Hepatic stellate cell (primary cell): ENCODE results near the gene LMO7.

ENCODE experiments used
- DNase-seq: peaks from one replicate; pipeline ENCODE4 v3.0.0; 2011; ENCODE audit warnings: low spot score

The LMO7 gene

GRCh38 chr13:75843991-75844390 lies 207.9 kb downstream of the LMO7 start:
- DNase-seq = no peak

GRCh38 chr13:75847588-75847987 lies 211.5 kb downstream of the LMO7 start:
- no peak for DNase-seq

- no peak for DNase-seq
These were observed 214.8 kb downstream of the LMO7 start for GRCh38 chr13:75850916-75851315.

DNA sequence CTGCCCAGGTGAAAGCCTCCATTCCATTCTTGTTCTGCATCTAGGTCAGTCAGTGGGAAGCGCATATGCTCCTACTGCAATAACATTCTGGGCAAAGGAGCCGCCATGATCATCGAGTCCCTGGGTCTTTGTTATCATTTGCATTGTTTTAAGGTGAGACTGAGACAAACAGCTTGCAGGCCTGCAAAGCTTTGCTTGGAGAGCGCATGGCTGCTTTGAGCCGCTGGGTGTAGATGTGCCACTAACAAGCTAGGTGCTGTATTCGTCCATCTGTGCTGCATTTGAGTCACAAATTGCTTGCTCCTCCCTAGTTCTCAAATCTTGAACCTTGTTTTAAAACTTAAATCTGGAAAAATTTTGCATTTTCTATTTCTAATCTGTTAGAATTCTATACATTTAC lies 219.1 kb downstream of the LMO7 start:
- no peak for DNase-seq

DNA sequence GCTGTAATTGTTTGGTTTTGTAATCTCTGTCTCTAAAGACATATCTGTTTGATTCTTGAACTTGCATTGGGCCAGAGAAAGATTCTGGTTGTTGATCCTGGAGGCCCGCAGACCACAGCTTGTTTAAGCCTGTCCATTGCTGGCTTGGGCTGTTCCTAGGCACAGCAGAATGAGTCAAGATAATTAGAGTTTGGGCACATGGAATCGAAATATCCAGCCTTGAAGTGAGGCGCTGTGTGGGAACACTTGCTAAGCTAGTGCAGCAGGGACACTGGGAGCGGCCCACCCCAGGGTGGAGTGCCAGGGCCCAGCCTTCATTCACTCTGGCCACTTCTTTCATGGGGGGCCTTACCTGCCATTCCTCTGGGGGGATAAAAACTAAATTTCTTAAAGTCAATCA lies 219.7 kb downstream of the LMO7 start:
- no peak for DNase-seq

DNA sequence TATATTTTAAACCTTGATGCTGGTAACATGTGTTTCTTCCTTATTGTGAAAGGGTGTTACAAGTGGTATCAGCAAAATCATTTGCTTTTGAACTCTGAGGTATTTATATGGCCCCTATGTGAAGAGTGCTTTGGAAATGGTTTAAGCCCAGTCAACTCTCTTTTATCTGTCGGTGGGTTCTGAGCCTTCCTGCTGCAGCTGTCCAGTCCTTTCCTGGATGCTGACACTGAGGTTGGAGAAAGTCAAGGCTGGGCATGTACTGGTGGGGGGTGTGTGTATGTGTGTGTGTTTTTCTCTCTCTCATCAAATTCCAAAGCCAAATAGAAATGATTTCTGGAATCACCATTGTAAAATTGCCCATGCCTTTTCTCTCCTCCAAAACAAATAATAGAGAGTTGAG lies 221.2 kb downstream of the LMO7 start:
- DNase-seq = no peak

DNA sequence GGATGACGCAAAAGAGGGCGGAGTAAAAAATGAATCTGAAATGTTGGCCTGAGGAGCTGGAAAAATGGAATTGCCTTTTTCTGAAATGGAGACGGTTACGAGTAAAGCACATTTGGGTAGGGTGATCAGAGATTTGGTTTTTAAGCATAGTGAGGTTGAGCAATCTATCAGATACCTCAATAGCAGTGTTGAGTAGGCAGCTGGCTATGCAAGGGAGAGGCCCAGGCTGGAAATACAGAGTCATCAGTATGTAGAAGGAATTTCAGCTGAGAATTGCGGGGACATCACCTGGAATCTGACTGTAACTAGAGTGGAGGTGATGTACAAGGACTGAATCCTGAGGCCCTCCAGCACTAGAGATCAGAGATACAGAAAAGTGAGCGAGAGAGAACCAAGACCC lies 224.8 kb downstream of the LMO7 start:
- DNase-seq = no peak

- DNase-seq = no peak
These were observed 225.7 kb downstream of the LMO7 start for GRCh38 chr13:75861786-75862185.

GRCh38 chr13:75864718-75865117 lies 228.6 kb downstream of the LMO7 start:
- DNase-seq = peak; percentile 28

- DNase-seq = no peak
These were observed 231.4 kb downstream of the LMO7 start for GRCh38 chr13:75867379-75868117.

DNA sequence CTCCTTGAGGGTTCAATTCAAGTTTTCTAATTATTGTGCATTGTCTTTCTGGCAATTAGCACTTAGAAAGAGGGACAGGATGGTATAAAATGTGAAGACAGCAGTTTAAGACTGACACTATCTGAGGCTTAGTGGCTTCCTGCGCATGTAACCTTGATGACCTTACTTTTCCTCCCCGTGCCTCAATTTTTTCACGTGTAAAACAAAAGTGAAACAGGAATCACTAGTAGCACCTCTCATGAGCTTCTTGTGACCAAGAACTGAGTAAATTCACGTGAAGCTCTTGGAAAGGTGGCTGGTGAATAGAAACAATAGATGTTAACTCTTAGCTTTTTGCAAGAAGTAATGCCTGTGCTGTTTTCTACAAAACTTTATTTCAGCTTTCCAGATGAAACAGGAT lies 233.9 kb downstream of the LMO7 start:
- no peak for DNase-seq

- no peak for DNase-seq
These were observed 234.3 kb downstream of the LMO7 start for GRCh38 chr13:75870397-75870903.

GRCh38 chr13:75871059-75871458 lies 234.9 kb downstream of the LMO7 start:
- DNase-seq = no peak

GRCh38 chr13:75872980-75873379 lies 236.8 kb downstream of the LMO7 start:
- DNase-seq = no peak

GRCh38 chr13:75873494-75873893 lies 237.4 kb downstream of the LMO7 start:
- DNase-seq = no peak

GRCh38 chr13:75875450-75875849 lies 239.3 kb downstream of the LMO7 start:
- DNase-seq = no peak

DNA sequence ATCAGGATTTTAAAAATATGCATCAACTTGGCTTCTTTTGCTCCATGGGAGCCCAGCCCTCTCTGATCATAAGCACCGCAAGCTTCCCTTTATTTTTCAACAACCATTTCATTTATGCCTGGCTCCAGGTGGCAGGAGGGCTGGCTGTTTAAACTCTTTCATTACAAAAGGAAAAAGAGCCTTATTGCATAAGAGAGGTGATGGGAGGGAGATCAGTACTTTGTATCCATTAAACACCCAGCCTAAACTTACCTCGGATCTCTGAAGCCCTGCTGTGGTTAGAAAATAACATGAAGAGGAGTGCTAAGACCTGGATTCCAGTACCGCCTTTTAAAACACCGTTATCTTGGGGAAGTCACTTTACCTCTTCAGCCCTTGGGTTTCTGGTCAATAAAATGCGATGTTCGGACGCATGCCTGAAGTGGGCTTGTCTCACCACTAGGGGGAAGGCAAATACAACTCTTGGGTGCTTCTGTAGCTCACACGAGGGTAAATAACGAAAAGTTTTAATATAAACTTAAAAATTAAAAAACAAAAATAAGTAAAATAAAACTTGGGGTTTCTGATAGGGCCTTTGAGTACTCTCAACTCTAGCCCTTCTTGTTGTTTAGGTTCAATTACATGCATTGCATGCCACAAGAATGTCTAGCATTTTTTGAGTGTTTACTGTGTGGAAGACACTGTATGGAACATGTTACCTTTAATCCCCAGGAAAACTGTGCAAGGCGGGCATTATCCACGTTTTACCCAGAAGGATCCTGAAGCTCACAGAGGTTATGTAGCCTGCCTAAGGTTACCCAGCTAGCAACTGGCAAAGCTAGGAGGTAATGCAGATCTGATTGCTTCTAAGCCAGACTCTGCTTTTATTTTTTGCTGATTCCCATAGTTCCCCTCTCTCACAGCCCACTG lies 240.3 kb downstream of the LMO7 start:
- DNase-seq = peak; percentile 28

DNA sequence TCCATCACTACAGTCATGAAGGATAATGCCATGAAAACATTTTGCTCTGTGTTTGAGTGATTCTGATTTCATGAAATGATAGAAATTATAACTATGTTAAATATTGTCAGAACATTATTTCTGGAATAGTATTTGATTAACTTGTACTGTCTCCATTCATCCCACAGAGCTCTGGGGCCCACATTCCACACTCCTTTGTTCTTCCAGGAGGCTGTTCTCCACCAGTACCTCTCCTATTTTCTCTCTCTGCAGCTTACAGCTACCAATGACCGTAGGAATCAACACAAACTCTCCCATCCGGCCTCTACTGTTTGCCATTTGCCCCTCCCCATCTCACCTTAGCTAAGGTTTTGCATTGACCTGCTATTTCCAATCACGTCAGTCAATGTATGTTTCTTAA lies 240.9 kb downstream of the LMO7 start:
- no peak for DNase-seq

DNA sequence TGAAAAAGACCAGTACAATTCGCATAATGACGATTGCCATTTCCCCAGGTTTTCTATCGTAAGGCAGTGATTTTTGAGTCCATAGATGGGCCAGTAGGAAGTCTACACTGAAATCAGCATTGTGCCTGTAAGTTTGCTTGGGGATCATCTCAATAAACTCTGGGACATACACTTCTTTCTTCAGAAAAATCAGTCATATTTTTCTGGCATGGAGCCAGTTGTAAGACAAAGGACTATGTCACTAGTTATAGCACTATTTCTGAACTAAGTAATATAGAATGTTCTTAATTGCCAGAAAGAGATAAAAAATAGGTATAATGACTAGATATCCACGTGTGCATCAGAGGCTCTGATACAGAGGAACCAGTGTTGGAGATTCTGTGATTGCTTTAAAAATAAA lies 243.5 kb downstream of the LMO7 start:
- DNase-seq = no peak

- no peak for DNase-seq
These were observed 245.1 kb downstream of the LMO7 start for GRCh38 chr13:75881109-75881775.

GRCh38 chr13:75882261-75882660 lies 246.1 kb downstream of the LMO7 start:
- DNase-seq = no peak

DNA sequence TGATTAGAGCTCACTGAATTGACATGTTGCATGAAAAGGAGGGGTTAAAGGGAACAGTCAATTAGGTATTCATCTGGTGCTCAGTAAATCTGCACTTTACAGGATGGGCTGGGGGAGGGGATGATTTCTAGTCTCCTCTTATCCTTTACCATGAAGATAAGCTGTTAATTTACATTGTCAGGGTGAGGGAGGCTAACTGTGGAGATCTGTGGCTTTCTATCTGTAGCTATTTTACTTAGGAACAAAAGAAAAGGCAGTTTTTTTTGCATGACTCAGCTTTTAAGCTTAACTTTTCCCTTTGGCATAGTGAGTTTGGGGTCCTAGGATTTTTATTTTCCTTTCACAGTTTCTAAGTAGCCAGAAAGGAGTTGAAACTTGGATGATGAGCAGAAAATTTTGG lies 253.3 kb downstream of the LMO7 start:
- DNase-seq = no peak

GRCh38 chr13:75895168-75895567 lies 259.0 kb downstream of the LMO7 start:
- no peak for DNase-seq
